ENCODE measurements around the gene JAG2. TPM values are rescaled to one million over a fixed set of nuclear protein-coding genes. Genes with fewer than 3 reads are reported as not detected.

The JAG2 gene
- total and polyA plus RNA-seq, 2 experiments from 2014 or later, result 12.4 to 30.7 TPM

- Histone ChIP-seq H3K27me3 (peaks cover 7% of the 10 kb centered on the region), H3K9me3 (ENCODE audit: low read depth) (no peaks in the 10 kb centered on the region), H3K4me3 (no peak overlapping the region), H3K4me1 (ENCODE audit: low read depth) (peaks cover 16% of the 10 kb centered on the region), H3K27ac (no peak overlapping the region), H3K36me3 (no peaks in the 10 kb centered on the region)
- no peak for DNase-seq (ENCODE audit: low read depth in 1 of 2, low spot score in 1 of 2)
- TF ChIP-seq CTCF (IDR thresholded peaks at IDR 0.05; ENCODE audit: low read depth, low read length), result no peak
Measured at GRCh38 chr14:105165761-105166485, 2.7 kb downstream of the JAG2 start.

- Histone ChIP-seq H3K4me1 (ENCODE audit: low read depth) (peaks cover 9% of the 10 kb centered on the region), H3K36me3 (no peaks in the 10 kb centered on the region), H3K27ac (no peak overlapping the region), H3K4me3 (no peak overlapping the region), H3K9me3 (ENCODE audit: low read depth) (no peaks in the 10 kb centered on the region), H3K27me3 (peaks cover 7% of the 10 kb centered on the region)
- no peak for DNase-seq (ENCODE audit: low read depth in 1 of 2, low spot score in 1 of 2)
- no peak for TF ChIP-seq CTCF (IDR thresholded peaks at IDR 0.05; ENCODE audit: low read depth, low read length)
Measured at GRCh38 chr14:105165134-105165704, 3.4 kb downstream of the JAG2 start.

GRCh38 chr14:105163040-105163742 is 5.4 kb downstream of the JAG2 start:
- no peak for TF ChIP-seq CTCF (IDR thresholded peaks at IDR 0.05; ENCODE audit: low read depth, low read length)
- Histone ChIP-seq H3K36me3 (no peaks in the 10 kb centered on the region), H3K4me1 (ENCODE audit: low read depth) (no peaks in the 10 kb centered on the region), H3K27me3 (peaks cover 7% of the 10 kb centered on the region), H3K4me3 (no peak overlapping the region), H3K9me3 (ENCODE audit: low read depth) (no peaks in the 10 kb centered on the region), H3K27ac (no peak overlapping the region)
- DNase-seq (ENCODE audit: low read depth in 1 of 2, low spot score in 1 of 2), result no peak

GRCh38 chr14:105162669-105162979 is 6.0 kb downstream of the JAG2 start:
- H3K4me3 ChIP-seq, result no peak overlapping the region
- no peak for TF ChIP-seq CTCF (IDR thresholded peaks at IDR 0.05; ENCODE audit: low read depth, low read length)

GRCh38 chr14:105161964-105162668 is 6.5 kb downstream of the JAG2 start:
- Histone ChIP-seq H3K36me3 (no peaks in the 10 kb centered on the region), H3K4me1 (ENCODE audit: low read depth) (no peaks in the 10 kb centered on the region), H3K9me3 (ENCODE audit: low read depth) (no peaks in the 10 kb centered on the region), H3K27me3 (peaks cover 7% of the 10 kb centered on the region), H3K4me3 (no peak overlapping the region), H3K27ac (no peak overlapping the region)
- DNase-seq (ENCODE audit: low read depth in 1 of 2, low spot score in 1 of 2), result no peak
- TF ChIP-seq CTCF (IDR thresholded peaks at IDR 0.05; ENCODE audit: low read depth, low read length), result no peak

More at GRCh38 chr14:105162669-105162979, 6.0 kb downstream of the JAG2 start:
- H3K9me3 ChIP-seq (ENCODE audit: low read depth), result no peaks in the 10 kb centered on the region
- no peaks in the 10 kb centered on the region for H3K4me1 ChIP-seq (ENCODE audit: low read depth)
- no peak for DNase-seq (ENCODE audit: low read depth in 1 of 2, low spot score in 1 of 2)
- H3K27me3 ChIP-seq, result peaks cover 7% of the 10 kb centered on the region
- H3K27ac ChIP-seq, result no peak overlapping the region
- H3K36me3 ChIP-seq, result no peaks in the 10 kb centered on the region
